Hematopoietic multipotent progenitor cell (in vitro differentiated cells): ENCODE measurements around the gene OR14J1. TPM values are rescaled to one million over a fixed set of nuclear protein-coding genes. Genes with fewer than 3 reads are reported as not detected.
"Not testable (repeated sequence)": the region's sequence is repeated elsewhere in the genome, so short reads cannot be mapped to it uniquely, and the experiment has no call there.

Experiments used
- DNase-seq, 3 donors: peaks; one replicate each; pipeline ENCODE4 v3.0.0-alpha.2; 2011 to 2015; ENCODE audit warnings: low read depth in 2 of 3, low spot score in 2 of 3
- total RNA-seq: library from RNA; depleted of rRNA; stranded (reverse); fragments of >200 nt; gene quantifications from one replicate; pipeline ENCODE4 v1.2.3, GENCODE V29; 2012

Gene OR14J1, protein sequence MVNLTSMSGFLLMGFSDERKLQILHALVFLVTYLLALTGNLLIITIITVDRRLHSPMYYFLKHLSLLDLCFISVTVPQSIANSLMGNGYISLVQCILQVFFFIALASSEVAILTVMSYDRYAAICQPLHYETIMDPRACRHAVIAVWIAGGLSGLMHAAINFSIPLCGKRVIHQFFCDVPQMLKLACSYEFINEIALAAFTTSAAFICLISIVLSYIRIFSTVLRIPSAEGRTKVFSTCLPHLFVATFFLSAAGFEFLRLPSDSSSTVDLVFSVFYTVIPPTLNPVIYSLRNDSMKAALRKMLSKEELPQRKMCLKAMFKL
- total RNA-seq = not detected

DNA sequence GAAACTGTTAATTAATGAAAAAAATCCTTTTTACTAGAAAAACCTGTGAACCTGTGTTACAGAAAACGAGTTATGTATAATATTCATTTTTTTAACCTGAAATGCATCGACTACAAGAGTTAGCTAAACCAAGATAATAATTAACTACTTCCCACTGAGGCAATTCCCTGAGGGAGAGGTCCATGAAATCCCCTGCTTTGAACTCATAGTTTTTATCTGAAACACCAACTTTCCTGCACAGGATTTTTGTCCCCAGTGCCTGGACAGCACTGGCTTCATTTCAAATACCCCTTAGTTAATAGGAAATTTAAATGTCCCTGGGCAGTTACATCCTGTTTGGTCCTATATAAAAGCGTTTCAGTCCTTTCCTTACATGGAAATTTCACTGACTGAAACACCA, at the start of gene OR14J1:
Gene OR14J1, plus strand, starts transcription at position 386 of the 400 bp plus-strand sequence. CDS start 4,989 bp downstream, outside the sequence.
- no peak for DNase-seq

DNA sequence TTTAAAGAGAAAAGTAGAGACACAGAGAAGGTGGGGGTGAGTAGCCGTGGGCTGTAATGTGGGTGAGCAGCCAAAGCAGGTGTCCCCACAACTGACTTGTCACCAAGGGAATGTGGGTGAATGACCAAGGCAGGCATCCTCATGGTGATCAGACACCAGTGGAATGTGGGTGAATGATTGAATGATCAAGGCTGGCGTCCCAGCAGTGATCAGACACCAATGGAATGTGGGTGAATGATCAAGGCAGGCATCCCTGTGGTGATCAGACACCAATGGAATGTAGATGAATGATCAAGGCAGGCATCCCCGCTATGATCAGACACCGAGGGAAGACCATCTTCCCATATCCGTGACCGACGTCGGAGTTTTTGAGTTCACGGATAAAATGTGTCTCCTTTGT, 49.8 kb upstream of the OR14J1 start:
- DNase-seq = no peak

DNA sequence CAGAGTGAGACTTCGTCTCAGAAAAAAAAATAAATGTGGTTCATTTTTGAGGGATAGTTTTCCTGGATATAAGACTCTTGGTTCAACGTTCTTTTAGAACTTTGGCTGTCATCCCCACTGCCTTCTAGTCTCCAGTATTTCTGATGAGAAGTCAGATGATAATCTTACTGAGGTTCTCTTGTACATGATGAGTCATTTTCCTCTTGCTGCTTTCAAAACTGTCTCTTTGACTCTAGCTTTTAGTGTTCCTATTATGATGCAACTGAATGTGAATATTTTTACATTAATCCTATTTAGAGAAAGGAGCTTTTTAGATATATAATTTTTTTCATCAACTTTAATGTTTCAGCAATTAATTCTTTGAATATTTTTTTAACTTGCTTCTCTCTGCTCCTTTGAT, 46.0 kb upstream of the OR14J1 start:
- no peak for DNase-seq

DNA sequence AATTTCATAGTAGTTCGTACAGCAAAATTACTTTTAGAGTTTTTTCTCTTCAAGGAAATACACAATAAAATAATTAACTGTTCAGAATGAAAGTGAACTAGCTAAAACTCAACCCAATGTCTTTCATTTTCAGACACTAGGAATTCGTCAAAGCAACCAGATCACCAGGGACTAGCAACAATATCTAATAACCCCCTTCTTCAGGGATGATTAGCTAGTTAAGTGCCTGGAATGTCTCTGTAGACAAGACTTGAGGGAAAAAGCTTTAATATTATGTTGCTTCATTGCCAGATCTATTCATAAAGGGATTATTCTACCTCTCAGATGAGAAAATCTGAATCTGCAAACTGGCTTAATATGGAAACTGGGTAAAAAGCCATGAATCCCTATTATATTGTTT, 41.8 kb upstream of the OR14J1 start:
- no peak for DNase-seq

DNA sequence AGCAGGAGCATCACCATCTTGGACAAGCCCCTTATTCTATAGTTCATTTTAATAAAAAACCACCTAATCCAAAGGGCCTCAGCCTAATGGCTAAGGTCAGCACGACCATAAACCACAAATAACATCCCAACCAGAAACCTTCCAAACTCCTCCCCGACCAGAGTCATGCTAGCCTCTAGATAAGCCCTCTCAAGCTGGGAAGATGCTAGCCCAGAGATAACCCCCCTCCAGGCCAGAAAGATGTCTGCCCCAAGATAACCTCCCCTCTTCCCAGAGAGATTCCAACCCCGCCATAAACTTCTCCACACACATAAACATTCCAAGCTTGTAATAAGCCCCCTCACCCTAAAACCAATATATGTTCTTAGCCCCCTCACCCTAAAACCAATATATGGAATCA, 38.5 kb upstream of the OR14J1 start:
- DNase-seq = no peak

DNA sequence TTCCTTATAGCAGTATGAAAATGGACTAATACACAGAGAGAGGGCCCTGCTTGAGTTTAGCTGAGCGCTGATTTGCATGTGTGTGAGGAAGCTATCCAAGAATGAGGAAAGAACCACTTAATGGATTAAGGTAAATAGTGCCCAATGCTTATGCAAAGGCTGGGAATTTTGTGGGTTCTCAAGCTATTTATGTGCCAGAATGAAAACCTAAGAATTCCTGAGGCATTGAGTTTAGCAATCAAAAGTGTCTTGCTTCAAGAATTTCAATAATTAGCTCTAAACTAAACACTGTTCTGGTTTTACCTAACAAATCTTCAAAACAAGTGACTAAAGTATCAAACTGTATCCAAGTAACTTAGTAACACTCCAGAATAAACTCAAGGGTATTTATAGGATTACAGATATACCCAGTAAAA, 7.0 kb upstream of the OR14J1 start:
- DNase-seq = no peak

DNA sequence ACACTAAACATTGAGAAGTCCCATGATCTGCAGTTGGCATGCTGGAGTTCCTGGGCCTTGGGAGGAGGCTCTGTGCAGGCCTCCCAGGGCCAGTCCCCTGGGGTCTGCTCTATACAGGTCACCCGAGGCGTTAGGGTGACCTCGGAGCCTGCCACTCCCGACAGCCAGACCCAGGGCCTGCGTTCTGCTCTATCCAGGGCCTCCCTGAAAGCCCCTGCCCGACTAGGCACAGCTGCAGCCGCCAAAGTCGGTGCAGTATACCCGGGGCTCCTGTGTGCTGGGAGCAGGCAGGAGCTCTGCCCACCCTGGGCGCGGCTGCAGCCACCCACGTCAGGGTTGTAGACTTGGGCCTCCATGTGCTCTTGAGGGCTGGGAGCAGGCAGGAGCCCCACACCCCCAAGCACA, 6.3 kb upstream of the OR14J1 start:
- DNase-seq = no peak

DNA sequence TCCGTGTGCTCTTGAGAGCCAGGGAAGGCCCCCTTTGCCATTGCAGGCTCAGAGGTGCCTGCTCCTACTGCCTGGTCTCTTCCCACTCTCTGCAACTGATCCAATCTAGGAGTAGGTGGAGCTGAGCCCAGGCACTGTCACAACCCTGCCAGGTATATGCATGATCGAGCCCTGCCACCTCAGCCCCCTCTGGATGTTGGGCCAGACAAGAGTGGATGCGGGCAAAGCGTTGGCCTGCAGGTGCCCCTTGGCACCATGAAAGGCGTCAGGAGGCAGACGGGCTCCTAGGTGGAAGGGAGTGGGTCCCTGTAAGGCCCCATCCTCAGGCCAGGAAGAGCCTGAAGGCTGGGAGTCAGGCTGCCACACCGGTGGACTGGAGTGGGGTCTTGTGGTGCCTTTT, 5.9 kb upstream of the OR14J1 start:
- no peak for DNase-seq

DNA sequence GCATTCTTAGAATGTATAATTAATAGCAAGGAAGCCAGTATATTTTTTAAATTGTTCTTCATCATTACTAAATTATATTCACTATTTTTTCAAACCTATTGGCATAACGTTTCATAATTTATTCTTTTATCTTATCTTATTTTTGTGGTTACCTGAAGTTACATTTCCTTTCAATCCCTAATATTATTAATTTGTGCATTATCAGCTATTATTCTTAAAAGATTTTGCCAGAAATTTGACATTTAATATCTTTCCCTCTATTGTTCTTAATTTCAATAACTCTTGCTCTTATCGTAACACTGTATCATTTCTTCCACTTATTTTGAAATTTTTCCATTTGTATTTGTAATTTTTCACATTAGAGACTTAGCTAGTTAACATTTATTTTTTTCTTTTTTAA, 18.4 kb downstream of the OR14J1 start:
- no peak for DNase-seq

DNA sequence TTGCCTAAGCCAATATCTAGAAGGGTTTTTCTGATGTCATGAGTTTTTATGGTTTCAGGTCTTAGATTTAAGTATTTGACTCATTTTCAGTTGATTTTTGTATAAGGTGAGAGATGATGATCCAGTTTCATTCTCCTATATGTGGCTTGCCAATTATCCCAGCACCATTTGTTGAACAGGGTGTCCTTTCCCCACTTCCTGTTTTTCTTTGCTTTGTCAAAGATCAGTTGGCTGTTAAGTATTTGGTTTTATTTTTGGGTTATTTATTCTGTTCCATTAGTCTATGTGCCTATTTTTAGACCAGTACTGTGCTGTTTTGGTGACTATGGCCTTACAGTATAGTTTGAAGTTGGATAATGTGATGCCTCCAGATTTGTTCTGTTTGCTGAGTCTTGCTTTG, 21.8 kb downstream of the OR14J1 start:
- not testable (repeated sequence) for DNase-seq

DNA sequence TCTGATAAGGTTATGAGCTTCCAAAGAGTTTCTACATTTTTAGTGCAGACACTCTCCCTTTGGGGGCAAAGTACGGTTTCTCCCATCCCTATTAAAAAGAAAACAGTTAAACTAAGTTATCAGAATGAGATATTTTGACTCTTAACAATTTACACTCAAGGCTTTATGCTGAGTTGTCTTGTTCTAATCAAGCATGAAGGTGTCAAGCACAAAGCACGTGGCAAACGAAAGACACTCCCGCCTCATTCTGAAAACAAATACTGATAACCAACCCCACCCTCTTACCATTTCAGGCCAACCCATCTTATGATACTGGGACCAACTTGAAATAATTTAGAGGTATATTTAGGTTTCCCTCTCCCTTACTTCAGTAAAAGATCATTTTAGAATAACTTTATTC, 24.3 kb downstream of the OR14J1 start:
- no peak for DNase-seq

DNA sequence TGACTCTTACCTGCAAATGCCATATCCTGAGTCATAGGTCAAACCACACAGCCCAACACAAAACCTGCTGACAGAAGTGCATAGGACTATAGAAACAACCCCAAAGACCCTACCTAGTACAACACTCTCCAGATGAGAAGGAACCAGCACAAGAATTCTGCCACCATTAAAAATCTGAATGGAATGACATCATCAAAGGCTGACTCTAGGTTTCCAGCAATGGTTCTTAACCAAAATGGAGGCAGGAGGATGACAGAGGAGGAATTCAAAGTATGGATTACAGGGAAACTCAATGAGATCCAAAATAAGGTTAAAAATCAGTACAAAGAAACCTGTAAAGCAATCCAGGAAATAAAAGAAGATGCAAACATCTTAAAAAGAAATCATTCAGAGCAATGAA, 31.2 kb downstream of the OR14J1 start:
- no peak for DNase-seq

DNA sequence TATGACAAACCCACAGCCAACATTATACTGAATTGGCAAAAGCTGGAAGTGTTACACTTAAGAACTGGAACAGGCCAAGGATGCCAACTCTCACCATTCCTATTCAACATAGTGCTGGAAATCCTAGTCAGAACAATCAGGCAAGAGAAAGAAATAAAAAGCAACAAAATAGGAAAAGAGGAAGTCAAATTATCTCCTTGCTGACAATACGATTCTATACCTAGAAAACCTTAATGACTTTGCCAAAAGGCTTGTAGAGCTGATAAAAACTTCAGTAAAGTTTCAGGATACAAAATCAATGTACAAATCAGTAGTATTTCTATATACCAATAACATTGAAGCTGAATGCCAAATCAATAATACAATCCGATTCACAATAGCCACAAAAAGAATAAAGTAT, 34.8 kb downstream of the OR14J1 start:
- peak in 1 of 3 donors; percentile 1 for DNase-seq

DNA sequence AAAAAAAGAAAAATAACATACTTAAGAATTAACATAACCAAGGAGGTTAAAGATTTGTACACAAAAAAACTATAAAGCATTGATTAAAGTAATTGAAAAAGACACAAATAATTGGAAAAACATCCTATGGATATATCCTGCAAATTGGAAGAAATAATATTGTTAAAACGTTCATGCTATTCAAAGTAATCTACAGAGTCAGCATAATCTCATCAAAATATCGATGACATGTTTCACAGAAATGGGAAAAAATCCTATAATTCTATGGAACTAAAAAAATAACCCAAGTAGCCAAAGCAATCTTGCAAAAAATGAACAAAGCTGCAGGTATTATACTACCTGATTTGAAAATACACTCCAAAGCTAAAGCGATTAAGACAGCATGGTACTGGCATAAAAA, 43.9 kb downstream of the OR14J1 start:
- DNase-seq = no peak

DNA sequence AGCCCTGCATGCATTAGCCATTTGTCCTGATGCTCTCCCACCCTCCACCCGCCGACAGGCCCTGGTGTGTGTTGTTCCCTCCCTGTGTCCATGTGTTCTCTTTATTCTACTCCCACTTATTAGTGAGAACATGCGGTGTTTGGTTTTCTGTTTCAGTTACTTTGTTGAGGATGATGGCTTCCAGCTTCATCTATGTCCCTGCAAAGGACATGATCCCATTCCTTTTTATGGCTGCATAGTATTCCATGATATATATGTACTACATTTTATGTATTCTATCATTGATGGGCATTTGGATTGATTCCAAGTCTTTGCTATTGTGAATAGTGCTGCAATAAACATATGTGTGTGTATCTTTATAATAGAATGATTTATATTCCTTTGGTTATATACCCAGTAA, 47.8 kb downstream of the OR14J1 start:
- not testable (repeated sequence) for DNase-seq

DNA sequence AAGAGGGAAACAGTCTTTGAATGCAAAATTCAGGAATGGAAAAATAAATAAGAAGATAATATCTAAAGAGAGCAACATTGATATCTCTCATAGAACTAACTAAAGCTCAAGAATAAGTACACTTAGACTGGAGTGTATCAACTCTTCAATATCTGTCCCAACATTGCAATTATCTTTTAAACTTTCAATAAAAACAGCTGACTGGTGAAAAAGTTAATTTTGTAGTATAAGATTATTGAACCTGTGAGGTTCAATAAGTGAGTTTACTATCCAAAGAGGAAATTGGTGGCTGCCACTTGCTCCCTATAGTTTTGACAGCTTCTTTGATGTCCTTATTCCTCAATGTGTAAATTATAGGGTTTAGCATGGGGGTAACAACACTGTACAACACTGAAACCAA, 53.5 kb downstream of the OR14J1 start:
- no peak for DNase-seq

DNA sequence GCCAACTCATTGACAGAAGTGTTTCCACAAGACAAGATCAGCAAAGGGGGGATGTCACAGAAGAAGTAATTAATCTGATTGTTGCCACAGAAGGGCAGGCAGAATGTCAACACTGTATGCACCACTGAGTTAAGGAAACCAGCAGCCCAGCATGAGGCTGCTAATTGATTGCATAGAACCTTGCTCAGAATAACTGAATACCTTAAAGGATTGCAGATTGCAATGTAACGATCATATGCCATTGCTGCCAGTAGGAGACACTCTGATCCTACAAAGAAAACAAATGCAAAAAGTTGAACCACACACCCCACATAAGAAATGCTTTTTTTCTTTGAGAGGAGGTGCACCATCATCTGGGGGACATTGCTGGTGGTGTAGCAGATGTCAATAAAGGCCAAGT, 54.1 kb downstream of the OR14J1 start:
- peak in 1 of 3 donors; percentile 4 for DNase-seq

Other genes starting within 250 kb of the OR14J1 start
- gene OR2B3, start 214.4 kb upstream of the OR14J1 start, total RNA-seq = not detected
- under 0.01 TPM for gene OR2J1, start 202.2 kb upstream of the OR14J1 start, total RNA-seq
- not detected for gene OR2J3, start 193.6 kb upstream of the OR14J1 start, total RNA-seq
- under 0.01 TPM for gene OR2J2, start 130.8 kb upstream of the OR14J1 start, total RNA-seq
- not detected for gene OR5V1, start 67.2 kb downstream of the OR14J1 start, total RNA-seq
- gene OR12D3, start 73.6 kb downstream of the OR14J1 start, total RNA-seq = not detected
- gene OR12D2, start 93.9 kb downstream of the OR14J1 start, total RNA-seq = not detected
- not detected for gene OR12D1, start 113.2 kb downstream of the OR14J1 start, total RNA-seq
- gene OR10C1, start 137.6 kb downstream of the OR14J1 start, total RNA-seq = under 0.01 TPM
- gene OR11A1, start 155.4 kb downstream of the OR14J1 start, total RNA-seq = not detected
- not detected for gene OR2H1, start 155.5 kb downstream of the OR14J1 start, total RNA-seq
- not detected for gene MAS1L, start 186.3 kb downstream of the OR14J1 start, total RNA-seq